Panc1 (cell line): Measurements from ENCODE around the gene ROPN1L.

ENCODE experiments used
- CTCF ChIP-seq: fragments of 450-650 bp; IDR thresholded peaks from 2 replicates; pipeline ENCODE4 v1.5.1; 2017; ENCODE audit warnings: mild to moderate bottlenecking
- POLR2AphosphoS5 ChIP-seq: IDR thresholded peaks from 2 replicates; pipeline ENCODE4 v1.6.1; 2012; ENCODE audit warnings: mild to moderate bottlenecking, low read depth, low read length, moderate library complexity
- REST ChIP-seq, 2 experiments: IDR thresholded peaks; 2 replicates each; pipeline ENCODE4 v1.6.1; 2011 to 2012; ENCODE audit warnings: low read depth in 2 of 2, control low read depth in 1 of 2, low read length in 1 of 2, mild to moderate bottlenecking in 1 of 2, moderate library complexity in 1 of 2; ENCODE audit not compliant: insufficient read depth in 1 of 2

- TF ChIP-seq POLR2AphosphoS5 (no peak), CTCF (no peak), REST (IDR thresholded peaks at IDR 0.05; ENCODE audit: insufficient read depth in 1 of 2, low read depth in 2 of 2, low read length in 1 of 2) (no peak)
Observed at GRCh38 chr5:10393491-10393890, 48.2 kb upstream of the ROPN1L start.
